Erythroblast (primary cell): ENCODE data around the gene NFATC1.

Source experiments
- GATA1 ChIP-seq: IDR thresholded peaks from 2 replicates; pipeline ENCODE4 v1.6.1; 2011; ENCODE audit warnings: low read depth, mild to moderate bottlenecking, control low read depth, low read length, moderate library complexity
- POLR2A ChIP-seq: IDR thresholded peaks from 2 replicates; pipeline ENCODE4 v1.6.1; 2011; ENCODE audit warnings: mild to moderate bottlenecking, low read length

GRCh38 chr18:79384151-79384807, 11.5 kb upstream of the NFATC1 start:
- TF ChIP-seq POLR2A (no peak), GATA1 (no peak)
